ENCODE results near the gene PRAMEF17. TPM values are rescaled to one million over a fixed set of nuclear protein-coding genes. Genes with fewer than 3 reads are reported as not detected.

Gene PRAMEF17
- total RNA-seq (2022; extraction: Qiagen RNA extraction) = not detected in 5 replicates

GRCh38 chr1:13389332-13389731, at the start of gene PRAMEF17:
Gene PRAMEF17, plus strand, starts transcription at chr1:13389632. Its CDS starts 26 bp downstream, at chr1:13389658.

GRCh38 chr1:13347034-13347433, 42.4 kb upstream of the PRAMEF17 start, which contains the start of gene PRAMEF14:
Gene PRAMEF14, minus strand, starts transcription at chr1:13347134. Its CDS starts 1,820 bp downstream, at chr1:13345314.

GRCh38 chr1:13410150-13410549, 20.7 kb downstream of the PRAMEF17 start, which contains the start of gene PRAMEF20:
Gene PRAMEF20, plus strand, starts transcription at chr1:13410450. Its CDS starts 5,905 bp downstream, at chr1:13416355.

Other genes starting within 250 kb of the PRAMEF17 start
- not detected in 5 replicates for gene PRAMEF26, start 233.6 kb upstream of the PRAMEF17 start, total RNA-seq (2022; extraction: Qiagen RNA extraction)
- gene HNRNPCL4, start 224.0 kb upstream of the PRAMEF17 start, total RNA-seq (2022; extraction: Qiagen RNA extraction) = not detected in 5 replicates
- gene PRAMEF9, start 217.8 kb upstream of the PRAMEF17 start, total RNA-seq (2022; extraction: Qiagen RNA extraction) = not detected in 5 replicates
- 0.09 TPM in 1 of 5 replicates, not detected in the others for gene PRAMEF13, start 188.2 kb upstream of the PRAMEF17 start, total RNA-seq (2022; extraction: Qiagen RNA extraction)
- not detected in 5 replicates for gene PRAMEF18, start 163.5 kb upstream of the PRAMEF17 start, total RNA-seq (2022; extraction: Qiagen RNA extraction)
- not detected in 5 replicates for gene PRAMEF5, start 135.4 kb upstream of the PRAMEF17 start, total RNA-seq (2022; extraction: Qiagen RNA extraction)
- 0.11 TPM in 1 of 5 replicates, not detected in the others for gene PRAMEF8, start 104.5 kb upstream of the PRAMEF17 start, total RNA-seq (2022; extraction: Qiagen RNA extraction)
- not detected in 5 replicates for gene PRAMEF33, start 86.1 kb upstream of the PRAMEF17 start, total RNA-seq (2022; extraction: Qiagen RNA extraction)
- not detected in 5 replicates for gene PRAMEF15, start 74.1 kb upstream of the PRAMEF17 start, total RNA-seq (2022; extraction: Qiagen RNA extraction)
- not detected in 5 replicates for gene PRAMEF14, start 42.5 kb upstream of the PRAMEF17 start, total RNA-seq (2022; extraction: Qiagen RNA extraction)
- gene PRAMEF19, start 17.7 kb upstream of the PRAMEF17 start, total RNA-seq (2022; extraction: Qiagen RNA extraction) = not detected in 5 replicates
- gene PRAMEF20, start 20.8 kb downstream of the PRAMEF17 start, total RNA-seq (2022; extraction: Qiagen RNA extraction) = not detected in 5 replicates
- 0.06 to 0.13 TPM (median 0.07 TPM) in 4 of 5 replicates, not detected in the other for gene LRRC38, start 124.4 kb downstream of the PRAMEF17 start, total RNA-seq (2022; extraction: Qiagen RNA extraction)
- gene PDPN, start 194.2 kb downstream of the PRAMEF17 start, total RNA-seq (2022; extraction: Qiagen RNA extraction) = not detected in 5 replicates